Measurements from ENCODE around the gene PKIB.

- TF ChIP-seq CTCF (IDR thresholded peaks at IDR 0.05): no peak
- TF ChIP-seq POLR2A (IDR thresholded peaks at IDR 0.05): no peak
Measured at GRCh38 chr6:122681705-122682104, 71.5 kb downstream of the PKIB start.

All from uterus (tissue), 2 donors.